Kidney (tissue), 14 donors: Measurements from ENCODE around the gene RABL6. TPM values are rescaled to one million over a fixed set of nuclear protein-coding genes. Genes with fewer than 3 reads are reported as not detected.
"Not testable (repeated sequence)": the region's sequence is repeated elsewhere in the genome, so short reads cannot be mapped to it uniquely, and the experiment has no call there.

Experiments used
- DNase-seq, 5 donors: peaks; one replicate each; pipeline ENCODE4 v3.0.0-alpha.2; 2013 to 2020
- FAIRE-seq: peaks from 2 replicates; lab custom pipeline; 2012; peaks lifted over from hg19 to GRCh38; lab: Jason Lieb, UNC
- H3K27ac ChIP-seq, 2 donors: one replicate each; pipeline ENCODE4 v1.7.0; 2013; ENCODE audit warnings: low read depth in 2 of 2, low read length in 2 of 2, inconsistent platforms in 1 of 2
- H3K27me3 ChIP-seq: one replicate; pipeline ENCODE4 v1.7.1; 2013; ENCODE audit warnings: low read length, inconsistent platforms; ENCODE audit not compliant: control insufficient read depth, insufficient read depth
- H3K36me3 ChIP-seq, 3 donors: one replicate each; pipeline versions ENCODE4 v1.7.0 to v1.7.1; 2013; ENCODE audit warnings: low read length in 3 of 3, control low read depth in 1 of 3, inconsistent platforms in 1 of 3; ENCODE audit not compliant: insufficient read depth in 3 of 3, control insufficient read depth in 2 of 3
- H3K4me1 ChIP-seq, 3 donors: one replicate each; pipeline versions ENCODE4 v1.7.0 to v1.7.1; 2013; ENCODE audit warnings: low read length in 3 of 3, inconsistent platforms in 1 of 3, low read depth in 1 of 3; ENCODE audit not compliant: control insufficient read depth in 2 of 3, insufficient read depth in 2 of 3
- H3K4me3 ChIP-seq, 3 donors: one replicate each; pipeline versions ENCODE4 v1.7.0 to v1.8.1; 2013; ENCODE audit warnings: low read length in 3 of 3, control low read depth in 1 of 3, inconsistent platforms in 1 of 3
- H3K9ac ChIP-seq, 3 donors: one replicate each; pipeline versions ENCODE4 v1.7.0 to v1.7.1; 2013; ENCODE audit warnings: low read length in 3 of 3, control low read depth in 1 of 3, inconsistent platforms in 1 of 3
- H3K9me3 ChIP-seq, 3 donors: one replicate each; pipeline versions ENCODE4 v1.7.0 to v1.7.1; 2013; ENCODE audit warnings: low read length in 3 of 3, control low read depth in 1 of 3, inconsistent platforms in 1 of 3; ENCODE audit not compliant: control insufficient read depth in 2 of 3, insufficient read depth in 1 of 3
- CTCF ChIP-seq: IDR thresholded peaks from 3 replicates; pipeline ENCODE4 v1.5.1; 2012; ENCODE audit warnings: mild to moderate bottlenecking, moderate library complexity, borderline replicate concordance; ENCODE audit not compliant: insufficient read depth; ENCODE audit errors: extremely low read depth
- intact Hi-C: fragments of 100-400 bp; cut with DNase I; formaldehyde crosslinking; loops from one replicate; pipeline ENCODE4 v1.11.1; 2022
- polyA plus RNA-seq: library from polyadenylated mRNA; stranded (reverse); fragments of 350-450 nt; fragmentation: Illumina TruSeq; extraction: RNeasy Lipid Tissue Mini Kit (QIAGEN cat#74804); gene quantifications from one replicate; pipeline ENCODE4 v1.2.3, GENCODE V29; 2014; ENCODE audit warnings: low read depth, low replicate concordance; ENCODE audit not compliant: insufficient read depth
- total RNA-seq: library from RNA; stranded (reverse); fragmentation: NEBNext Ultra II Directional; extraction: Animal tissue kit (Norgen Biotek cat#: 25700); gene quantifications from one replicate; pipeline ENCODE4 v1.2.1, GENCODE V29; 2021
- donor health status: control.
- donor health status: control.
- donor health status: control.
- donor health status: control.
- donor health status: control.
- donor health status: DM: yes; HTN: yes; CAD: no.
- donor health status: Normal renal cell carcinoma (clear cell type).

RABL6 gene
- total and polyA plus RNA-seq, 2 donors from 2014 or later, result 60.4 to 70.3 TPM

GRCh38 chr9:136796238-136796774, 11.4 kb upstream of the RABL6 start, which contains the start of gene CCDC183:
Gene CCDC183 (plus strand): TSS chr9:136796338. CDS start chr9:136796398, 60 bp downstream.
- DNase-seq, result no peak
- Histone ChIP-seq H3K4me1 (peaks cover 0 to 31% (median 3%) of the 10 kb centered on the region in 3 donors), H3K9me3 (no peaks in the 10 kb centered on the region), H3K9ac (no peak within 1 kb of the TSS), H3K36me3 (peaks cover 0 to 3% (median 3%) of the 10 kb centered on the region in 3 donors), H3K4me3 (peak within 1 kb of the TSS in 1 of 3 donors; percentile 11), H3K27me3 (no peaks in the 10 kb centered on the region), H3K27ac (no peak within 1 kb of the TSS)
- no peak for FAIRE-seq
- TF ChIP-seq CTCF, result no peak
- intact Hi-C loops, result loop anchor here (10.0 kb wide), 1 partner anchor 148 kb away; the partner anchor contains the start of genes C8G and FBXW5

- peaks cover 0 to 28% (median 3%) of the 10 kb centered on the region in 3 donors for H3K4me1 ChIP-seq
Measured at GRCh38 chr9:136796775-136797347, 10.9 kb upstream of the RABL6 start.

GRCh38 chr9:136798708-136799078, 9.1 kb upstream of the RABL6 start:
- FAIRE-seq (no peak), DNase-seq (peak in 1 of 5 donors; percentile 68)
- no peak for TF ChIP-seq CTCF
- no peak overlapping the region for H3K9ac ChIP-seq
- H3K27ac ChIP-seq, result no peak overlapping the region
- no peaks in the 10 kb centered on the region for H3K27me3 ChIP-seq
- no peaks in the 10 kb centered on the region for H3K36me3 ChIP-seq
- intact Hi-C loops, result loop anchor here (10.0 kb wide), 1 partner anchor 146 kb away; the partner anchor contains the start of genes C8G and FBXW5
- no peaks in the 10 kb centered on the region for H3K9me3 ChIP-seq
- no peak overlapping the region for H3K4me3 ChIP-seq
- peaks cover 0 to 17% (median 3%) of the 10 kb centered on the region in 3 donors for H3K4me1 ChIP-seq

More at GRCh38 chr9:136796775-136797347, 10.9 kb upstream of the RABL6 start:
- H3K9ac ChIP-seq, H3K27me3 ChIP-seq, H3K27ac ChIP-seq, H3K9me3 ChIP-seq, FAIRE-seq, H3K36me3 ChIP-seq: not testable (repeated sequence)
- DNase-seq, result peak in 2 of 5 donors; percentile 22 to 36
- intact Hi-C loops, result loop anchor here (10.0 kb wide), 1 partner anchor 148 kb away; the partner anchor contains the start of genes C8G and FBXW5
- H3K4me3 ChIP-seq, result peak overlapping the region in 1 of 3 donors; percentile 11
